Measurements from ENCODE around the gene PHC2.
A peak's percentile ranks its signal among the peaks of the same experiment; 100 is the strongest.

Gene PHC2

DNA sequence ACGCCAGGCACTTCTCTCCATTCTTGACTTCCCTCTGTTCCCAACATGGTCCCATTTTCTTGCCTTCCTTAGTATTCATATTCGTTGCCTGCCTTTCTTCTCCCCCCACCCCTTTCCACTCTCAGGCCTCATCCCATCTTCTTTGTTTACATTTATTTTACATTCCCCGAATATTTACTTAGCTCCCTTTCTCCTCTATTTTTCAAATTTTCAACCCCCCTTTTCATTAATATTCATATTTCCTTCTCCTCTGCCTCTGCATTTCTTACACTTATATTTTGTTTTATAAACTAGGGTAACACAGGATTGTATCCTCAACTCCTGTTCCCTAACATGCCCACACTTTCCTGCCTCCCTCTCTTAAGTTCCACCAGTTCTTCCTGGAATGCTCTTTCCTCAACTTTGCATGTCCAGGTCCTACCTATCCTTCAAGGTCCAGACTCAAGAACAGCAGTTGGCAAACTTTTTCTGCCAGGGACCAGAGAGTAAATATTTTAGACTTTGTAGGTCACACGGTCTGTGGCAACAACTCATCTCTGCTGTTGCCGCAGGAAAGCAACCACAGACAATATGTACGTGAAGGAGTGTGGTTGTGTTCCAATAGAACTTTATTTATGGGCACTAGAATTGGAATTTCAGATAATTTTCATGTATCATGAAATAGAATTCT, 80.1 kb downstream of the PHC2 start:
- DNase-seq (ENCODE audit: low read depth in 2 of 2), result no peak

GRCh38 chr1:33349778-33350610, 80.9 kb downstream of the PHC2 start:
- peak; percentile 74 to 76 for DNase-seq (ENCODE audit: low read depth in 2 of 2)

GRCh38 chr1:33349081-33349759, 81.7 kb downstream of the PHC2 start:
- DNase-seq (ENCODE audit: low read depth in 2 of 2), result peak; percentile 21 to 36

- peak in 1 of 2 donors; percentile 7 for DNase-seq (ENCODE audit: low read depth in 2 of 2)
Measured at GRCh38 chr1:33348676-33349080, 82.2 kb downstream of the PHC2 start.

- no peak for DNase-seq (ENCODE audit: low read depth in 2 of 2)
Measured at GRCh38 chr1:33348194-33348593, 82.7 kb downstream of the PHC2 start.

GRCh38 chr1:33347650-33347992, 83.3 kb downstream of the PHC2 start:
- no peak for DNase-seq (ENCODE audit: low read depth in 2 of 2)

DNA sequence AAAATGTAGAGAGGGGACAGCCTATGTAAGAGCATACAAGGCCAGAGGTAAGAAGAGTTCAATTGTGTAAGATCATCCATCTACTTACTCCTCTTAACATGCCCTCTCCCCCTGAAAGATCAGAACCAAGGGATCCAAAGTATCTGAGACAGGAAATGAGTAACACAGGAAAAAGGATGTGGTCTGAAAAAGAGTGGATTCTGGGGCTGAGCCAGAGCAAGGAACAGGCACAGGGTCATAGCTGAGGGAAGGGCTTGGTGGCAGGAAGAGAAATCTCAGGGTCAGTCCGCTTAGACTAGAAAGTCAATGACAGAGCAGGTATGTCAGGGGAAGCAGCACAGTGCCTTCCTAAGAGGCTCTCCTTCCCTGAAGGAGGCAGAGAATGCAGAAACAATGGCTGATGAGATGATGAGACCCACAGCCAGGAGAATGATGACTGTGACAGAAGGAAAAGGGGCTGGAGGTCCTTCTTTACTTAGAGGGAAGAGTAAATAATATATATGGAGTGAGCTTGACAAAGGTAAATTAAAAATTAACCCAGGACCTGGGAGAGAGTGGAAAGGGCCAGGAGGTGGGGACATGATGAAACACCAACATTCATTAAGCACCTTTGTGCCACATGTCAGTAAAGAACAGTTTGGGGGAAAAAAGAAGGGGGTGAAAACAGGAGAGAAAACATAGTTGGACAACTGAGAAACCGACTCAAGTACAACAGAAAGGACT, 83.8 kb downstream of the PHC2 start:
- DNase-seq (ENCODE audit: low read depth in 2 of 2), result no peak

DNA sequence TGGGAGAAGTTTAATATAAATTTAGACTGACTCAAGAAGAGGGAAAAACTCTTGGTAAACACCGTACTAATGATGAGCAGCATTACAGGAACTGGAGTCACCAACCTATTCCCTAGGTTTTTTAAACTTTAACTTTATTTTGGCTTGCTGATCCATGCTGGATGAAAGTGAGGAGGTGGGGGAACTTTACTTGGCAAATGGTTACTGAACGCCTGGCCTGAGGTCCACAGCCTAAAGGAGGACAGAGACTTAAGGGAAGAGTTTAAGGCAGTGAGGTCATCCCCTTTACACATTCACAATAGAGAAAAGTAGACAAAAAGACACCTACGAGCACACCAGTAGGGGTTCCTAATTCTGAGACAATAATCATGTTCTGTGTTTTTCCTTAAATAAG, 84.4 kb downstream of the PHC2 start:
- DNase-seq (ENCODE audit: low read depth in 2 of 2), result no peak

DNA sequence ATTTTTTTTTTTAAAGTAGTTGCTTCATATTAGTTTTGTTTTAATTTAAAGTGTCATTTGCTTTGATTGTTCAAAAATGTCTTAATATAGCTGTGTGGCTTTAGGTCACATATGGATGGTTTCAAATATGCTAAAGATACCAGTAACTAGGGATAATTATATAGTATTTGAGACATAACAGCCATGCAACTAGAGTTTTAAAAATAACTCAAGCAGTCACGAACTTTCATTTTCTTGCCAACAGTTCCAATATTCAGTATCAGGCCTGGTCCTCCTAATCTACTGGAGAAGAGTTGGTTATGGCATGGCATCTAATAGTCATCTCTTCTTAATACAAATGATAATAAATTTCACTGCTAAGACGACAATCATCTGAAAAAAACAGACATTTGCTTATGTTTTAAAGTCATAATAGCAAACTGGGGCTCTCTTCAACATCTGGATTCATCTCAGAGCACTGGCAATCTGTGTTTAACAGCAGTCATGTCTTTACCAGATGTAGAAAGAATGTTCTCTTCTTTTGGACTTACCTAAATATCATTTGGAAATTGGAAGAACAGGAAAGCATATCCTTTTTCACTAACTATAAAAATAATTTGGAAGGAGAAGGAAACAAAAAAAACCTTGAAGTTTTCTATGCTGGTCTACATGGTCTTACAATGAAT, 85.9 kb downstream of the PHC2 start:
- no peak for DNase-seq (ENCODE audit: low read depth in 2 of 2)

DNA sequence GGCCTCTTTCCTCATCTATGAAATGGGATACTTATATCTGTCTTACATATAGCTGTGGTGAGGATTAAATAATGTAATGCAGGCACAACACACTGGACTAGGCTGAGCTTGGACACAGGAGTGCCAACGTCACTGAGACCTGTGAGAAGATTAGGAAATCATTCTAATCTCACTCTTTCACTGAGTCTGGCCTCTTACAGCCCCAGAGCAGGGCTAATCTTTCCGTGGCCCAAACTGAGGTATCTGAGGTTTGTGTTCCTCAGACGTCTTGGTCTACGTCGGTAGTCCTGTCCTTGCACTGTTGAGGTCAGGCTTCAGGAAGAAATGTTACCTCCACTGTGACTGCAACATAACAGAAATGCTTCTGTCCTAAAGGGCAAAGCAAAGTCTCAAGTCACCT, 87.4 kb downstream of the PHC2 start:
- no peak for DNase-seq (ENCODE audit: low read depth in 2 of 2)

DNA sequence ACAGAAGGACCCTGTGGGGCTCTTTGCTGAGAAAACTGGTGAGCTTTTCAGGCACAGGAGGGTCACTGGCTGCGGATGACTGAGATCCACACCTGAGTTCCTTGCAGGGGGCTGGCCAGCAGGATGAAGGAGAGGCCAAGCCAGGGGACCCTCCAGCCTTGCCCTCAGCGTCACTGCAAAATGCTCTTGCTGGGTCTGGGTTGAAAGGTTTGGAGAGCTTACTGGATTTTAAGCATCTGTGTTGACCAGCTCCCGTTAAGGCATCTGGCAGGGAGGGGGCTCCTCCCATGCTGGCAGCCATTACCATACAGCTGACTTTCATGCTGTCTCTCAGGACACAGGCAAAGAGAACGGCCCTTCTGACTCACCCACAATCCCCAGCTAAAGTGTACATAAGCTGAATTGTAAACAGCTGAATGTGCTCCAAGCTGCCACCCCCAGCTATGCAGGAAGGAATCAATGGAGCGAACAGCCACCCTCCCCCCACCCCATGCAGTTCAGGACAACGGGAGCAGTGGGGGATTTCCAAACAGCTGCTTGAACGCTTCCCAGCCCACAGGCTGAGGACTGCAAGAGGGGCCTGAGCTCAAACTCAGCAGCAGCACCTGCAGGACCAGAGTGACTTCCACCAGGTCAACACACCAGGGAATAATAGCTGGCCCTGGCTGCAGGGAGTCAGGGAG, 88.7 kb downstream of the PHC2 start:
- DNase-seq (ENCODE audit: low read depth in 2 of 2), result no peak

GRCh38 chr1:33341190-33341589, 89.7 kb downstream of the PHC2 start:
- DNase-seq (ENCODE audit: low read depth in 2 of 2), result no peak

- DNase-seq (ENCODE audit: low read depth in 2 of 2), result no peak
Measured at GRCh38 chr1:33339413-33339812, 91.5 kb downstream of the PHC2 start.

GRCh38 chr1:33338440-33339211, 92.3 kb downstream of the PHC2 start:
- no peak for DNase-seq (ENCODE audit: low read depth in 2 of 2)

DNA sequence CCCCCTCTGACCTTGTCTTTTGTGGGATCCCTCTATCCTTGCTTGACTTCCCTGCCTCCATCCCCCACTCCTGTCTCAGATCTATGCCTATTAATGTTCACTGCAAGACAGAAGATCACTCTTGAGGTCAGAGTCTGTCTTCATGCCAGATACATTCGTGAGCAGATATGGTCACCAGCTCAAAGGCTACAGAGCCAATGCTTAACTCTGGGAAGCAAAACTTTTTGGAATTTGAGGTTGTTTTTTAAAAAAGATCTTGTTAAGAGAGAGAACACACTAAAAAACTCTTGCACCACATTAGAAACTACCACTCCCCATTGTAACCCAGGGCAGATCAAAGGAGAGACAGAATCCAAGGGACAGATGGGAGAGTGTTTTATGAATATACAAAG, 92.9 kb downstream of the PHC2 start:
- no peak for DNase-seq (ENCODE audit: low read depth in 2 of 2)

DNA sequence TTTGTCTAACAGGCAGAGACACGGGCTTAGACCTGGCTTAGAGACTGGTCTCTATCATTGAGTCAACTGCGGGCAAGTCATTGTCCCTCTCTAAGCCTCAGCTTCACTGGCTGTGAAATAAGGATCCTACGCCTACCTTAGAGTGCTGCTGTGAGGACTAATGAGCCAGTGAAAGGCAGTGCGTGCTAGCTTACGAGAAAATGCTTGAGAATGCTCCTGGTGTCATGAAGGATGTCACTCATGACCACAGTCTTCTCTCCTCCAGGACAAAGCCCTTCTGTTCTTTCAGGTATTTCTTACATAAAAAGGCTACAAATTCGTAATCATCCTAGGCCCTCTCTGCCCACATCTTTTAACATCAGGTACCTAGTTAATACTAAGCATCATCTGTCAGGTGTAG, 93.5 kb downstream of the PHC2 start:
- no peak for DNase-seq (ENCODE audit: low read depth in 2 of 2)

GRCh38 chr1:33336580-33336979, 94.3 kb downstream of the PHC2 start:
- no peak for DNase-seq (ENCODE audit: low read depth in 2 of 2)

DNA sequence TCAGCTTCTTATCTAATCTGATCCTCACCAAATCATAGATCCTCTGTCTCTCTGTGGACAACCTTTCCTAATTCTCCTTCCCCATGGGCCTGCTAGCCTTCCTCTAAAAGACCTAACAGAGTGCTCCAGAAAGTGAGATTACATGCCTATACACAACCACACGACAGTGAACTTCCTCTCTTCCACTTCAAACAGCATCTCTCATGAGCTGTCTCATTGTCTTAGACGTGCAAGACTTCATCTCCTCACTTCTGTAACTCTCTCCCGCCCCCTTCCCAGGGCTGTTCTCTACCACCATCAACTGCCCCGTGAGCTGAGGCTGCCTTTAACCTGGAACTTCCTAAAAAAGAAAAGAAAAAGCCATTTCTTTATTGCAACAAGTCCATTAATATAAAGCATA, 95.9 kb downstream of the PHC2 start:
- DNase-seq (ENCODE audit: low read depth in 2 of 2), result no peak

- DNase-seq (ENCODE audit: low read depth in 2 of 2), result no peak
Measured at GRCh38 chr1:33334081-33334552, 96.8 kb downstream of the PHC2 start.

GRCh38 chr1:33332881-33333280, 98.0 kb downstream of the PHC2 start:
- no peak for DNase-seq (ENCODE audit: low read depth in 2 of 2)
